NK-92 (cell line): ENCODE measurements around the gene PDCD1LG2.
"Not testable (repeated sequence)": the region's sequence is repeated elsewhere in the genome, so short reads cannot be mapped to it uniquely, and the experiment has no call there.

Experiments
- DNase-seq: peaks from one replicate; lab custom pipeline; 2025; ENCODE audit not compliant: unreplicated experiment; lab: John Stamatoyannopoulos, UW

PDCD1LG2 gene

GRCh38 chr9:5493679-5494511 lies 16.4 kb upstream of the PDCD1LG2 start:
- DNase-seq, result no peak

DNA sequence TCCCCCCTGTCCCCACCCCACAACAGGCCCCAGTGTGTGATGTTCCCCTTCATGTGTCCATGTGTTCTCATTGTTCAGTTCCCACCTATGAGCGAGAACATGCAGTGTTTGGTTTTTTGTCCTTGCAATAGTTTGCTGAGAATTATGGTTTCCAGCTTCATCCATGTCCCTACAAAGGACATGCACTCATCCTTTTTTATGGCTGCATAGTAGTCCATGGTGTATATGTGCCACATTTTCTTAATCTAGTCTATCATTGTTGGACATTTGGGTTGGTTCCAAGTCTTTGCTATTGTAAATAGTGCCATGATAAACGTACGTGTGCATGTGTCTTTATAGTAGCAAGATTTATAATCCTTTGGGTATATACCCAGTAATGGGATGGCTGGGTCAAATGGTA lies 15.6 kb upstream of the PDCD1LG2 start:
- DNase-seq, result not testable (repeated sequence)

DNA sequence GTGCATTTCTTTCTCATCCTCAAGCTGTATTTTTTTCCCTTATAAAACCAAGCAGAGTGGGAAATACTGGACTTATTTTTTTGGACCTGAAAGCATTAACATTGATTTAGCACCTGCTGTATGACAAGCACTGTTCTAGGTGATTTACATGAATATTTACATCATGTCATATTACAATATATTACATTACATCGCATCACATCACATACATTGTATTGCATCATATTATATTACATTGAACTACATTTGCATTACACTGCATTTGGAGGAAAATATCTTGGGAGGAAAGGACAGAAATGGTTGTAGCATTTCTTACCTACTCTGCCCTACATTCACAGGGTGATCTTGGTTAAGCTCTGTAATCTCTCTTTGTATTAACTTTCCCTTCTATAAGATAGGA lies 11.2 kb upstream of the PDCD1LG2 start:
- no peak for DNase-seq

GRCh38 chr9:5499889-5500398 lies 10.4 kb upstream of the PDCD1LG2 start:
- no peak for DNase-seq

- DNase-seq, result no peak
Measured at GRCh38 chr9:5500441-5501235, 9.7 kb upstream of the PDCD1LG2 start.

GRCh38 chr9:5502553-5502952 lies 7.8 kb upstream of the PDCD1LG2 start:
- no peak for DNase-seq

DNA sequence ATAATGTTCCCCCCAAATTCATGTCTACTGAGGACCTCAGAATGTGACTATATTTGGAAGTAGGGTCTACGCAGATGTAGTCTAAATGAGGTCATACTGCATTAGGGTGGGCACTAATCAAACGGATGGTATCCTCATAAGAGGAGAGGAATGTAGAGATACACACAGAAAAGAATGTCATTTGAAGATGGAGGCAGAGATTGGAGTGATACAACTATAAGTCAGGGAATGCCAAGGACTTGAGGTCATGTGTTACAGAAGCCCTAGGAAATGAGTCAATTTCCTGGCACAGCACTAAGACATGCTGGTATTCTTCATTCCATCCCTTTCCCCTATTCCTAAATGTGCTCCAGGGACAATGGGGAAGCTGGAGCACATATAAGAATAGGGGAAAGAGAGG lies 758 bp upstream of the PDCD1LG2 start:
- DNase-seq, result no peak

GRCh38 chr9:5510989-5511388 lies 658 bp downstream of the PDCD1LG2 start:
- DNase-seq, result no peak

DNA sequence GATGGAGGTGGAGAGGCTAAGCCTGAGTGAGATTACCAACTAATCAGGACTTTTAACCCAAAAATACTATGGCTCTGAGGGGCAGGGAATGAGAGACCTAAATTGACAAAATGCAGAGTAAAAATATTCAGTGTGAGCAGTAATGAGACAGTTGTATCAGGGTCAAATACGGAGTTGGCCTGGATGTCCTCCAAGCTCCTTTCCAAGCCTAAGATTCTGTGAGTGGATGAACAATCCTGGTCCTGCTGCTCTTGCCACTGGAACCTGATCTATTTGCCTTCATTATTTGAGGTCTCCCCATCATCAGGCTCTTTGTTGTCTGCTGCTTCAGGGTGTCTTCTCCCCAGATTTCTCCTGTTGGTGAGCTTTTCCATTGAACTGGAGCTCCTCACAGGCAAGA lies 1.1 kb downstream of the PDCD1LG2 start:
- no peak for DNase-seq

GRCh38 chr9:5511935-5512580 lies 1.7 kb downstream of the PDCD1LG2 start:
- no peak for DNase-seq

- no peak for DNase-seq
Measured at GRCh38 chr9:5512658-5513452, 2.5 kb downstream of the PDCD1LG2 start.

- no peak for DNase-seq
Measured at GRCh38 chr9:5513966-5514616, 3.8 kb downstream of the PDCD1LG2 start.

- DNase-seq, result no peak
Measured at GRCh38 chr9:5514617-5515260, 4.4 kb downstream of the PDCD1LG2 start.

GRCh38 chr9:5515261-5515650 lies 4.9 kb downstream of the PDCD1LG2 start:
- DNase-seq, result no peak

GRCh38 chr9:5516453-5517220 lies 6.3 kb downstream of the PDCD1LG2 start:
- DNase-seq, result no peak

GRCh38 chr9:5518171-5518936 lies 8.0 kb downstream of the PDCD1LG2 start:
- DNase-seq, result no peak

DNA sequence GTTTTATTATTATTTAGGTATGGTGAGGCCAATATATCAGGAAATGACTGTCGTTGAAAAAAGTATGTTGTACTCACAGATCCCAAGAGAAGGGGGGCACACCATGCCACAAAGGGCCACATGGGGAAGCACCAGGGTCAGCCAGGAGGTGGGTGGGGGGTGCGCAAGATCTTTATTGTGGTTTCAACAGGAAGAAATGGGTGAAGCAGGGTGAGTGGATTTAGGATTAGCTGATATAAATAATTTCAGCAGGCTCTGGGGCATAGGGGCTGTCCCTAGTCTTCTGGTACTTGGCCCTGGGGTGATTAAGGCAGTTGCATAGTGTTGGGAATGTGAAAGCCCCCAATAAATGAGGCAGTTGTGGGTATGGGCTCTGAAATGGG lies 8.6 kb downstream of the PDCD1LG2 start:
- DNase-seq, result no peak

- no peak for DNase-seq
Measured at GRCh38 chr9:5524090-5524489, 13.8 kb downstream of the PDCD1LG2 start.
